Spleen (tissue), 11 donors: ENCODE measurements around the gene PCDHA5. TPM values are rescaled to one million over a fixed set of nuclear protein-coding genes. Genes with fewer than 3 reads are reported as not detected.
"Not testable (repeated sequence)": the region's sequence is repeated elsewhere in the genome, so short reads cannot be mapped to it uniquely, and the experiment has no call there.

Source experiments
- DNase-seq: peaks from one replicate; pipeline ENCODE4 v3.0.0-alpha.2; 2020
- H3K27ac ChIP-seq, 8 donors: fragments of 200-600 bp; sonication (generic) in 7 of 8; 1 replicate in 4 of 8; 2 replicates in 4 of 8; pipeline versions ENCODE4 v1.5.0 to v1.8.0; 2016 to 2021; ENCODE audit warnings: inconsistent platforms in 4 of 8, mild to moderate bottlenecking in 4 of 8, moderate library complexity in 1 of 8
- H3K27me3 ChIP-seq, 7 donors: fragments of 200-600 bp; sonication (generic) in 6 of 7; replicated peaks in 1 of 7; 1 replicate in 4 of 7; 2 replicates in 3 of 7; pipeline versions ENCODE4 v1.5.0 to v1.8.0; 2016 to 2021; ENCODE audit warnings: inconsistent platforms in 3 of 7, mild to moderate bottlenecking in 1 of 7
- H3K36me3 ChIP-seq, 6 donors: fragments of 200-600 bp; sonication (generic) in 5 of 6; 1 replicate in 4 of 6; 2 replicates in 2 of 6; pipeline versions ENCODE4 v1.5.0 to v1.8.0; 2016 to 2021; ENCODE audit warnings: inconsistent platforms in 2 of 6
- H3K4me1 ChIP-seq, 6 donors: fragments of 200-600 bp; sonication (generic) in 5 of 6; 1 replicate in 3 of 6; 2 replicates in 3 of 6; pipeline versions ENCODE4 v1.5.0 to v1.8.0; 2016 to 2021; ENCODE audit warnings: inconsistent platforms in 3 of 6
- H3K4me3 ChIP-seq, 8 donors: fragments of 200-600 bp; sonication (generic) in 7 of 8; 1 replicate in 4 of 8; 2 replicates in 4 of 8; pipeline versions ENCODE4 v1.5.0 to v1.8.0; 2016 to 2021; ENCODE audit warnings: inconsistent platforms in 4 of 8, mild to moderate bottlenecking in 4 of 8, moderate library complexity in 2 of 8
- H3K9me3 ChIP-seq, 8 donors: fragments of 200-600 bp; sonication (generic) in 7 of 8; 1 replicate in 4 of 8; 2 replicates in 4 of 8; pipeline versions ENCODE4 v1.5.0 to v1.8.0; 2016 to 2021; ENCODE audit warnings: inconsistent platforms in 4 of 8
- CTCF ChIP-seq, 11 experiments: fragments of 200-600 bp in 7 of 11; fragments of 450-650 bp in 4 of 11; sonication (generic) in 4 of 11; IDR thresholded peaks in 8 of 11; conservative IDR thresholded peaks in 3 of 11; 1 replicate in 7 of 11; 2 replicates in 4 of 11; pipeline versions ENCODE4 v1.4.0 to v1.8.0; 2016 to 2021; ENCODE audit warnings: antibody characterized with exemption in 11 of 11, inconsistent platforms in 4 of 11, mild to moderate bottlenecking in 1 of 11
- POLR2A ChIP-seq, 3 donors: fragments of 450-650 bp; IDR thresholded peaks; one replicate each; pipeline ENCODE4 v1.5.1; 2017; ENCODE audit warnings: antibody characterized with exemption in 3 of 3, mild to moderate bottlenecking in 1 of 3
- POLR2AphosphoS5 ChIP-seq, 3 donors: sonication (generic); formaldehyde crosslinking; IDR thresholded peaks; one replicate each; pipeline ENCODE4 v1.5.1; 2017; ENCODE audit warnings: antibody characterized with exemption in 3 of 3
- WGBS, 5 donors: extraction: QIAGEN DNeasy Blood & Tissue Kit in 3 of 5; methylation state at CpG; one replicate each; pipeline versions ENCODE4 v1.1.5 to v1.1.7; 2013 to 2018; 5-methylcytosine and 5-hydroxymethylcytosine counted together
- intact Hi-C: fragments of 100-400 bp; cut with DNase I; formaldehyde crosslinking; loops from one replicate; pipeline ENCODE4 v1.15.0; 2023; ENCODE audit warnings: low total_unique reads
- polyA plus RNA-seq, 3 donors: library from polyadenylated mRNA; stranded (reverse); fragments of 200-250 nt; gene quantifications; one replicate each; pipeline ENCODE4 v1.2.1, GENCODE V29; 2013
- total RNA-seq, 7 donors: library from RNA; depleted of rRNA in 3 of 7; stranded (reverse); fragments of >200 nt in 3 of 7; fragmentation: NEBNext Ultra II Directional in 4 of 7; extraction: Animal tissue kit (Norgen Biotek cat#: 25700) in 4 of 7; gene quantifications; one replicate each; pipeline versions ENCODE4 v1.1.0 to v1.2.1, GENCODE V29; 2016 to 2021
- donor health status: healthy with polysubstance abuse.
- donor health status: DM: no; HTN: no; CAD: no; lungs with moderate emphysema.
- donor health status: DM: no; HTN: no; CAD: no.
- donor health status: Bipolar disorder and iron deficiency.
- donor health status: healthy.
- donor health status: DM: no; HTN: no; CAD: no.
- donor health status: DM: yes; HTN: yes; CAD: no.

PCDHA5 gene
- total and polyA plus RNA-seq, 10 donors = 0.03 to 0.46 (median 0.10) TPM; not detected in 3

GRCh38 chr5:140828362-140828737, 6.9 kb downstream of the PCDHA5 start:
- no peak for TF ChIP-seq POLR2AphosphoS5 (IDR thresholded peaks at IDR 0.05)
- no peak for TF ChIP-seq CTCF (IDR thresholded peaks at IDR 0.05 in 8 of 11, conservative IDR thresholded peaks at IDR 0.05 in 3 of 11)
- TF ChIP-seq POLR2A (IDR thresholded peaks at IDR 0.05) = no peak
- WGBS, 5 donors = 22 to 39% (median 27%) methylated on average over 17 to 18 of the region's 18 CpGs
- H3K4me1 ChIP-seq = no peaks in the 10 kb centered on the region
- no peak for DNase-seq
- peak overlapping the region in 2 of 8 donors; percentile 16 to 35 for H3K4me3 ChIP-seq
- H3K36me3 ChIP-seq = no peaks in the 10 kb centered on the region
- no peak overlapping the region for H3K27ac ChIP-seq
- H3K27me3 ChIP-seq = peaks cover 0 to 87% (median 8%) of the 10 kb centered on the region in 7 donors
- intact Hi-C loops = no loop called here
- H3K9me3 ChIP-seq = peaks cover 0 to 86% (median 41%) of the 10 kb centered on the region in 8 donors

GRCh38 chr5:140829511-140830501, 8.4 kb downstream of the PCDHA5 start:
- peaks cover 0 to 81% (median 37%) of the 10 kb centered on the region in 8 donors for H3K9me3 ChIP-seq
- DNase-seq = peak; percentile 62
- 42 to 56% (median 52%) methylated on average over 59 to 106 of the region's 106 CpGs for WGBS, 5 donors
- intact Hi-C loops, H3K27ac ChIP-seq, H3K36me3 ChIP-seq, H3K4me3 ChIP-seq, H3K4me1 ChIP-seq: not testable (repeated sequence)
- H3K27me3 ChIP-seq = peaks cover 0 to 85% (median 9%) of the 10 kb centered on the region in 7 donors

GRCh38 chr5:140833993-140834392, 12.6 kb downstream of the PCDHA5 start, which contains the start of gene PCDHA7:
Gene PCDHA7 (plus strand): TSS chr5:140834269. CDS start chr5:140834384, 115 bp downstream.
- H3K9me3 ChIP-seq = peaks cover 2 to 63% (median 35%) of the 10 kb centered on the region in 8 donors
- WGBS, 5 donors = 9 to 24% (median 13%) methylated on average over 8 of the region's 8 CpGs
- no peaks in the 10 kb centered on the region for H3K36me3 ChIP-seq
- peak within 1 kb of the TSS in 1 of 8 donors; percentile 31 for H3K4me3 ChIP-seq
- intact Hi-C loops = no loop called here
- no peak within 1 kb of the TSS for H3K27ac ChIP-seq
- TF ChIP-seq CTCF (IDR thresholded peaks at IDR 0.05 in 8 of 11, conservative IDR thresholded peaks at IDR 0.05 in 3 of 11) (no peak), POLR2AphosphoS5 (IDR thresholded peaks at IDR 0.05) (no peak), POLR2A (IDR thresholded peaks at IDR 0.05) (no peak)
- H3K4me1 ChIP-seq = no peaks in the 10 kb centered on the region
- peaks cover 0 to 84% (median 4%) of the 10 kb centered on the region in 7 donors for H3K27me3 ChIP-seq
- DNase-seq = no peak

DNA sequence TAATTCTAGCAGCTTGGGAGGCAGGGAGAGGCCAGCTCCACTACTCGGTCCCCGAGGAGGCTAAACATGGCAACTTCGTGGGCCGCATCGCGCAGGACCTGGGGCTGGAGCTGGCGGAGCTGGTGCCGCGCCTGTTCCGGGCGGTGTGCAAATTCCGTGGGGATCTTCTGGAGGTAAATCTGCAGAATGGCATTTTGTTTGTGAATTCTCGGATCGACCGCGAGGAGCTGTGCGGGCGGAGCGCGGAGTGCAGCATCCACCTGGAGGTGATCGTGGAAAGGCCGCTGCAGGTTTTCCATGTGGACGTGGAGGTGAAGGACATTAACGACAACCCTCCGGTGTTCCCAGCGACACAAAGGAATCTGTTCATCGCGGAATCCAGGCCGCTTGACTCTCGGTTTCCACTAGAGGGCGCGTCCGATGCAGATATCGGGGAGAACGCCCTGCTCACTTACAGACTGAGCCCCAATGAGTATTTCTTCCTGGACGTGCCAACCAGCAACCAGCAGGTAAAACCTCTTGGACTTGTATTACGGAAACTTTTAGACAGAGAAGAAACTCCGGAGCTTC, 13.1 kb downstream of the PCDHA5 start:
- H3K4me1 ChIP-seq, H3K36me3 ChIP-seq, intact Hi-C loops, H3K27ac ChIP-seq, DNase-seq: not testable (repeated sequence)
- peaks cover 0 to 84% (median 4%) of the 10 kb centered on the region in 7 donors for H3K27me3 ChIP-seq
- H3K9me3 ChIP-seq = peaks cover 2 to 62% (median 30%) of the 10 kb centered on the region in 8 donors
- WGBS, 5 donors = 19 to 47% (median 30%) methylated on average over 23 to 29 of the region's 38 CpGs
- H3K4me3 ChIP-seq = peak overlapping the region in 1 of 8 donors; percentile 31
